Measurements from ENCODE around the gene PDE1A. TPM values are rescaled to one million over a fixed set of nuclear protein-coding genes. Genes with fewer than 3 reads are reported as not detected.

Gene PDE1A
- total RNA-seq, 2 experiments from 2014 or later = not detected

GRCh38 chr2:182224669-182225068, 202.2 kb downstream of the PDE1A start:
- no peak for DNase-seq (ENCODE audit: low spot score)
- H4K20me1 ChIP-seq (ENCODE audit: insufficient read depth, low read length) = 0 out of 2 replicates have a peak, but pooled peaks cover 4% of the 10 kb centered on the region
- no peaks in the 10 kb centered on the region for H3K9me3 ChIP-seq (ENCODE audit: low read length)
- TF ChIP-seq CTCF (conservative IDR thresholded peaks at IDR 0.05; ENCODE audit: low read length) (no peak), EZH2phosphoT487 (IDR thresholded peaks at IDR 0.05; ENCODE audit: borderline replicate concordance, low read depth, low read length) (no peak)
- no peaks in the 10 kb centered on the region for H3K9me2 ChIP-seq (ENCODE audit: insufficient read depth, low read length)
- ChIA-PET CTCF (ENCODE audit: unreplicated experiment) (no interaction called here), POLR2A (no interaction called here)
- H3K36me3 ChIP-seq (ENCODE audit: insufficient read depth, low read length) = no peaks in the 10 kb centered on the region
- no peaks in the 10 kb centered on the region for H3K79me2 ChIP-seq (ENCODE audit: insufficient read depth, low read depth, low read length)
- H3K27ac ChIP-seq (ENCODE audit: low read depth, low read length, poor library complexity, severe bottlenecking) = no peak overlapping the region
- H3K4me2 ChIP-seq (ENCODE audit: low read length) = no peak overlapping the region
- no TSS peak for BruUV-seq (replicated peaks)
- H3K4me1 ChIP-seq (ENCODE audit: insufficient read depth, low read length, poor library complexity, severe bottlenecking) = no peaks in the 10 kb centered on the region
- intact Hi-C loops (cut with micrococcal nuclease; ENCODE audit: unreplicated experiment) = no loop called here
- no peak overlapping the region for H2AFZ ChIP-seq (ENCODE audit: low read length)
- no peak overlapping the region for H3K4me3 ChIP-seq (ENCODE audit: low read depth, low read length, poor library complexity, severe bottlenecking)

- no peak overlapping the region for H3K27ac ChIP-seq (ENCODE audit: low read depth, low read length, poor library complexity, severe bottlenecking)
- H3K4me2 ChIP-seq (ENCODE audit: low read length) = no peak overlapping the region
- H2AFZ ChIP-seq (ENCODE audit: low read length) = no peak overlapping the region
- TF ChIP-seq EZH2phosphoT487 (IDR thresholded peaks at IDR 0.05; ENCODE audit: borderline replicate concordance, low read depth, low read length) (no peak), CTCF (conservative IDR thresholded peaks at IDR 0.05; ENCODE audit: low read length) (no peak)
- H3K4me3 ChIP-seq (ENCODE audit: low read depth, low read length, poor library complexity, severe bottlenecking) = no peak overlapping the region
- no peaks in the 10 kb centered on the region for H3K9me3 ChIP-seq (ENCODE audit: low read length)
- H3K79me2 ChIP-seq (ENCODE audit: insufficient read depth, low read depth, low read length) = no peaks in the 10 kb centered on the region
- H4K20me1 ChIP-seq (ENCODE audit: insufficient read depth, low read length) = no peaks in the 10 kb centered on the region
- H3K4me1 ChIP-seq (ENCODE audit: insufficient read depth, low read length, poor library complexity, severe bottlenecking) = no peaks in the 10 kb centered on the region
- no TSS peak for BruUV-seq (replicated peaks)
- H3K9me2 ChIP-seq (ENCODE audit: insufficient read depth, low read length) = no peaks in the 10 kb centered on the region
- no peaks in the 10 kb centered on the region for H3K36me3 ChIP-seq (ENCODE audit: insufficient read depth, low read length)
- ChIA-PET POLR2A (interaction anchor here (0.6 kb wide), 1 partner anchor 1107 kb away, joined by 3 read pairs; no protein-coding TSS in a partner anchor), CTCF (ENCODE audit: unreplicated experiment) (no interaction called here)
- intact Hi-C loops (cut with micrococcal nuclease; ENCODE audit: unreplicated experiment) = no loop called here
- DNase-seq (ENCODE audit: low spot score) = no peak
Observed at GRCh38 chr2:182220998-182221397, 205.8 kb downstream of the PDE1A start.

GRCh38 chr2:182220335-182220734, 206.5 kb downstream of the PDE1A start:
- Histone ChIP-seq H3K27ac (ENCODE audit: low read depth, low read length, poor library complexity, severe bottlenecking) (no peak overlapping the region), H3K4me2 (ENCODE audit: low read length) (no peak overlapping the region), H3K36me3 (ENCODE audit: insufficient read depth, low read length) (no peaks in the 10 kb centered on the region), H4K20me1 (ENCODE audit: insufficient read depth, low read length) (no peaks in the 10 kb centered on the region), H3K79me2 (ENCODE audit: insufficient read depth, low read depth, low read length) (no peaks in the 10 kb centered on the region), H3K4me3 (ENCODE audit: low read depth, low read length, poor library complexity, severe bottlenecking) (no peak overlapping the region), H3K9me2 (ENCODE audit: insufficient read depth, low read length) (no peaks in the 10 kb centered on the region), H2AFZ (ENCODE audit: low read length) (no peak overlapping the region), H3K4me1 (ENCODE audit: insufficient read depth, low read length, poor library complexity, severe bottlenecking) (no peaks in the 10 kb centered on the region), H3K9me3 (ENCODE audit: low read length) (no peaks in the 10 kb centered on the region)
- DNase-seq (ENCODE audit: low spot score) = no peak
- BruUV-seq (replicated peaks) = no TSS peak
- POLR2A ChIA-PET = no interaction called here
- CTCF ChIA-PET (ENCODE audit: unreplicated experiment) = no interaction called here
- intact Hi-C loops (cut with micrococcal nuclease; ENCODE audit: unreplicated experiment) = no loop called here
- TF ChIP-seq CTCF (conservative IDR thresholded peaks at IDR 0.05; ENCODE audit: low read length) = no peak
- TF ChIP-seq EZH2phosphoT487 (IDR thresholded peaks at IDR 0.05; ENCODE audit: borderline replicate concordance, low read depth, low read length) = no peak
